Fibroblast of peridontal ligament (primary cell): ENCODE data around the gene TMEM108.
A peak's percentile ranks its signal among the peaks of the same experiment; 100 is the strongest.

ENCODE experiments used
- DNase-seq: peaks from one replicate; pipeline ENCODE4 v3.0.0-alpha.2; 2010; ENCODE audit errors: extremely low read depth

TMEM108 gene

DNA sequence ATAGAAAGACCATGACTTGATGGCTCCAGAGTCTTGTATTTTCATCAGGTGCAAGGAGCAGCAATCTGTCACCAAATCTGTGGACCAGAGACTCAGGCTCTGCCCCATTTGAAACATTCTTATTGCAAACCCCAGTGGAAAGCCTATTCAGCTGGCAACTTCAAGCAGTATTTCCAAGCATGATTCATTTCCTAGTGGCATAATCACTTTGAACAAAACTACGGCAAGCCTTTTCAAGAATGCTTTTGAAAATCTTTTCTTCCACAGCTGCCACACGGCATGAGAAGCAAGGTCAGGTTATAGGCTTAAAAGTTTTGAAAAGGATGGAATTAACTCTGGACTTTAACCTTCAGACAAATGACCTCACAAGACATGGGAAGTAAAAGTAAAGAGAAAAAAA lies 239.6 kb downstream of the TMEM108 start:
- DNase-seq: peak; percentile 8

DNA sequence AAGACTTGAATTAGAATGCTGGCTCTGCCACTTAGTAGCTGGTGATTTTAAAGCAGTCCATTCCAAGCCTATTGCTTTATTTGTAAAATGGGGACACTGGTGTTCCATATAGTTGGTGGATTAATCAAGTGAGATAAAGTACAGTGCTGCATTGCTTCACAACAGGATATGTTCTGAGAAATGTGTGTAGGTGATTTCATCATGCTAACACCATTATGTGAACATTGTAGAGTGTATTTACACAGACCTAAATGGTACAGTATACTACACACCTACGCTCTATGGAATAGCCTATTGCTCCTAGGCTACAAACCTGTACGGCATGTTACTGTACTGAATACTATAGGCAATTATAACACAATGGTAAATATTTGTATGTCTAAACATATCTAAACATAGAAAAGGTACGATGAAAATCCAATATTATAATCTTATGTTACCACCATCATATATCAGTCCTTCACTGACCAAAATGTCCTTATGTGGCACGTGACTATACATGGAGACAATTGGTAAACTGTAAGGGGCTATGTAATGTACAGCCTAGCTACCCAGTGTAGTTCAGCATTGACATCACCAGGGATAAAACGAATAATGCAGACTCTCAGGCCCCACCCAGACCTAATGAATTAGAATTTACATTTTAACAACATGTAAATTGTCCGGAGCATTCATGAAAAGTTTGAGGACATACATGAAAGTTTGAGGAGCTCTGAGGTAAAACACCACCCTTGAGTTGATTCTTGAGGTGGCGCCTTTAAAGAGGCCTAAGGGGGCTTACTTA lies 240.3 kb downstream of the TMEM108 start:
- no peak for DNase-seq

GRCh38 chr3:133280586-133280985 lies 242.4 kb downstream of the TMEM108 start:
- DNase-seq: no peak

DNA sequence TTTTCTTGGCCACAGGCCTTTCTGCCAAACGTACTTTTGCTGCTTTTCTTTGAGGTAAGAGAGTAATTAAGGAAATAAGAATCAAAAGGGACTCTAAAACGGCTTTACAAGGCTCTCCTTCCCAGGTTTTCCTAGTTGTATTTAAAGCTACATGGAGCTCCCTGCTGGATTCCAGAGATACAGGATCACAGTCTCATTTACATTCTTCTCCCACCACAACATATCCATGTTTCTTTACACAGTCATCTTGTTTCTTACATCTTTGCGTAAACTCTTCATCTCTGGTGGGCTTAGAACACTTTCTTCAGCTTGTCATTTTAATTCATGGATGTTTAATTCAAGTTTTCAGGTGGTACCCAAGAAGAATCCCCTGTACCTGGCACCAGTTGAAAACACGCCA lies 244.0 kb downstream of the TMEM108 start:
- peak; percentile 30 for DNase-seq

- no peak for DNase-seq
These were observed 246.0 kb downstream of the TMEM108 start for GRCh38 chr3:133283958-133284807.

DNA sequence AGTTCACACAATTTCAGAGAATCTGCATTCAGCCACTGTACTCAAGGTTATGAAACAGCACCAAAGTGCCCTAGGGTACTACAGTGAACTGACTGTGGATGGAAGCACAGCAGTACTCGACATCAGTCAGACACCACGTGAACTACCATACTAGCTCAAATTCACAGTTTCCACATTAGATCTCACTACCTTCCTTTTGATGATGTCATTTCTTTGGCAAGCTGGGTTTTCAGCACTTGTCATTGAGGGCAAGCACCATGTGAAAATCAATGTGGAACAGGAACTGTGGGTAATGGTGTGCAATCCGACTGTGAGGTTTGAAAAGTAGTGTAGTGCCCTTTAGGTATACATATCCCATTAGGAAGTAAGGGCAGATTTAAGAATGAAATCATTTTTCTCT lies 251.1 kb downstream of the TMEM108 start:
- no peak for DNase-seq

DNA sequence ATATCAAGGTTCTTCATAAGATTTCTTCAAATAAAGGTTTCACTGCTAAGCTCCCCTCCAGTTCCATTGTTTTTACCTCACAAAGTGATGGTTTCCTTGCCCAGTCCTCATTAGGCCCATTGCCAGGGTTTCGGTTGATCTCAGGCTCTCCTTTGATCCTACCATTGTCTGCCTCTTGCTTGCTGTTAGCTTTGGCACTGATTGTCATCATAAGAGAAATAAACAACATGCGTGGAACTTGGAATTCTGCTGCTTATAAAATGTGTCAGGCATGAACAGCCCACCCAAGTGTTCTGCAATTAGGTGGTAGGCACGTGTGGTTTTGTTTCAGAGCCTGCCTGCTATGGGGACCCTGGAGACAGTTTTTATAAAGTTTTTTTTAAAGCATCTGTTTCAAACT lies 254.1 kb downstream of the TMEM108 start:
- no peak for DNase-seq

DNA sequence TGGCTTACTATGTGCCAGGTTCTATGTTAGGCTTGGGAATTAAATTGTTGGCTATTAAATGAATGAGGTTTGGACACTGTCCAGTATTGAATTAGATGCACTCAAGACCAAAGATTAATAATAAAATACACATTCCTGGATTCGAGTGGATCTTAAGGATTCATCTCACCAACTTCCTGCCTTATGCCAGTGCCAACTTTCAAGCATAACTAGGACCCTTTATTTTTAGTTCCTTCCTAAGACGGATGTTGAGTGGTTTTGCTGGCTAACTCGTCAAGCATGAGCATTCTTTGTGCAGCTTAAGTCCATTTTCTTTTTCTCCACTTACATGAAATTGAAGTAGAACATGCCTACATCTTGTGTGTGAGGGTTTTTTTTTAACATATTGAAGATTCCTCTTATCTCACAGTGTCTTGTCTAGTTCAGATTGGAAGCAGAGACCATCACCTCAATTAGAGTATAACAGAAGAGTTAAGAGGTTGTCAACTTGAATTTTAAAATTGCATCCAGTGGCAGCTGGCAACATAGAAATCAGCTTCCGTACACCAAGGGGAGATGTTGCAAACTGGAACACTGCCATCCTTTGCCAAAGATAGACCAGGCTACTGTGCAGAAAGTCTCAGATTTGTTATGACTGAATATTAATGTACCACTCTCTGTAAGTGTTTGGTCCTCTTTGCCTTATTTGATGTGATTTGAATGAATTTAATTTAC lies 255.4 kb downstream of the TMEM108 start:
- DNase-seq: no peak

GRCh38 chr3:133294253-133294652 lies 256.1 kb downstream of the TMEM108 start:
- DNase-seq: no peak

- peak; percentile 18 for DNase-seq
These were observed 257.2 kb downstream of the TMEM108 start for GRCh38 chr3:133295199-133295901.

DNA sequence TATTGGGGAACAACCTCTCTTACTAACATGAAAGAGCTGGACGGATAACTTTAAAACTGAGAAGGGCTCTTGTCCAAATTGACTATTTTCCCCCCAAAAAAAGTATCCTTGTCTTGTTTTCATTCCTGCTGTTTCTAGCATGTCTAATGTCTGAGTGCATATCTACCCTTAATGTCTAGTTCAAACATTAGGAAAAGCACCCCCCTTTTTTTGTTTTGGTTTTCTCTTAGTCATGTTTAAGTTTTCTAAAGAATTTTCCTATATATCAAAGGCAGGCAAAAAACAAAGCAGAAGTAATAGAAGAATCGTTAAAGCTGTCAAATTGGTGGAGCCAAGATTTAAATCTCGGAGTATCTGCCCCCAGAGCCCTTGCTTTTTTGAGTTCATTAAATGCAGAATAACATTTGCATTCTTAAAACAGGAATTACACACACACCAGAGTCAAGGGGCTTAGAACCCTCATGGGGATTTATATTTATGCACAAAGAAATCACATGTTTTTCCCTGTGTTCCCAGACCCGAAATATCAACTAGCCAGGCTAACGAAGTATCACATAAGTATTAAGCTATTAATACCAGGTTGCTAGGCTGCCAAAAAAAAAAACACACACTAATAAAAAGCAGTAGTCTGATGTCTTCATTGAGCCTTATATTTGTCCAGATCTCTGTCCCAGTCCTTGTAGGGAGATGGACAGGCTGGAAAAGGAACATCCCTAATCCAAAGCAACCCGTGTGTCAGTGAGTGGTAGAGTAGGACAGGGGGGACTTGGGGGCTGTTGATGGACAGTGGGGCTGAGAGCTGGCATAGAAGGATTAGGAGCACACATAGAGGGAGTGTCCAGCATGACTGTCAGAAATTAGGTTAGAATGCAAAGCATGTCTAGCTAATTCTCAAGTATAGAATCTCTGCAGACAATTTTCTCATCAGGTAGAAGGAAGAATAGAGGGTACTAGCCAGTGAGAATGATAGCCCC lies 258.0 kb downstream of the TMEM108 start:
- DNase-seq: no peak

- no peak for DNase-seq
These were observed 258.8 kb downstream of the TMEM108 start for GRCh38 chr3:133296981-133297380.

DNA sequence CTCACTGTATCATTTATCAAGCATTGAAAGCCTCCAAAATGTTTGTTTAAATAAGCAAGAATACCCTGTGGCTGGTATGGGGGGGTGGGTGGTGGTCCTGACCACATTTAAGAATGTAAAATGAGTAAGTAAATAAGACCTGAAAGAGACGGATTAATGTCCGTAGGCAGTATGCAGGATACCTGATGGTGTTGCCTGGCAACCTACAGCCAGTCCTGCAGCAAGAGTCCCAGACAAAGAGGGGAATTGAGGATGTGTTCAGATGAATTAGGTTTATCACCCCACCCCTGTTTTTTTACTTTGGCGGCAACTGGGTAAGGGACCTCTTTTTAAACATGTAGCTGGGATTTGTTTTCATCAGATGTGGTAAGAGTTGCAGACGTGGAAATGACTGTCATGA lies 261.9 kb downstream of the TMEM108 start:
- no peak for DNase-seq

DNA sequence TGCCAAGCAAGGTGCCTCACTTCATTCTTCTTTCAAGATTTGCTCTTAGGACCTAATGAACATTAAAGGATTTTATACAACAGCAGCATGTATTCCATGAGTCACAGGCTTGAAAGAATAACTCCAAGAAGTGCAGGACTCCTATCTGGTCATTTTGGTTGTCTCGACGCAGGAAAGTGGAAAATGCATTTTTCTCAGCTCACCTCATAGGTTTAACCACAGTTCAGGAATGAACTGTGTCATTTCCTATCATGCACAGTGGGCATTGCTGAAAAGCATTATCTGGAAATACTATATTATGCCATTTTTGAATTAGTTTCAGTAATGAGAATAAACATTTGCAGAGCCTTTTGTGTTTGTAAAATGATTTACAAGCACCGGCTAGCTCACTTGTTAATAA lies 263.0 kb downstream of the TMEM108 start:
- no peak for DNase-seq

DNA sequence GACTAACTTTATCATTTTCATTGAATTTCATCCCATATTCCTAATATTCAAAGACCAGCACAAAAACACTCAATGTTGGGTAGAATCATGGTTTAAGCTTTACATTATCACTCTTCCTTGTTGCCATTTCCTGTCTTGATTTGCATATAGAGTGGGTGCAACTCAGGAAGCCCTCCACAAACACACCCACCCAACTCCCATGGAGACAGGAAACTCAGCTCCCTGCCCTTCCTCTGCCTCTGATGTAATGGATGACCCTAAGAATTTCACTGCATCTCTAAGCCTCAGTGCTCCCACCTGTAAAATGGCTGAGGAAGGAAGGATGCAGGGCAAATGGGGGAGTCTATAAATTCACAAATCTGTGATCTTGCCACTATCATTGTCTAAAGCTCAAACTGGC lies 263.5 kb downstream of the TMEM108 start:
- DNase-seq: no peak

GRCh38 chr3:133303430-133303829 lies 265.2 kb downstream of the TMEM108 start:
- DNase-seq: no peak

DNA sequence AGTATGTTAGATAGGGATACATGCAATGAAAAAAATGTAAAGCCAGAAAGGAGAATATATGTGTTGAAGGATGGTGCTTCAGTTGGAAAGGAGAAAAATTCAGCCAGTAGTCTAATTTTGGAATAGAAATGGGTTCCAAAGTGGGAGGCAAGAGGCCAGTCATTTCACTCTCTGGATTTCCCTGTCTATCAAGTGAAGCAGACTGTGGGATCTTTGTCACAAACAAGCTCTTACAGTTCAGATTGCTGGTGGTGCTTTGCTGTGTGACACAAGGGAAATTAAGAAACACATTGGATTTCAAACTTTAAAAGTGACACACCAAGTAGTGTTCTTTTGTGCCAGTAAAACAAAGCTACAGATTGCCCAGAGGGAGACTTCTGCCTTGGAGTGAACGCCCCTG lies 279.7 kb downstream of the TMEM108 start:
- DNase-seq: no peak

DNA sequence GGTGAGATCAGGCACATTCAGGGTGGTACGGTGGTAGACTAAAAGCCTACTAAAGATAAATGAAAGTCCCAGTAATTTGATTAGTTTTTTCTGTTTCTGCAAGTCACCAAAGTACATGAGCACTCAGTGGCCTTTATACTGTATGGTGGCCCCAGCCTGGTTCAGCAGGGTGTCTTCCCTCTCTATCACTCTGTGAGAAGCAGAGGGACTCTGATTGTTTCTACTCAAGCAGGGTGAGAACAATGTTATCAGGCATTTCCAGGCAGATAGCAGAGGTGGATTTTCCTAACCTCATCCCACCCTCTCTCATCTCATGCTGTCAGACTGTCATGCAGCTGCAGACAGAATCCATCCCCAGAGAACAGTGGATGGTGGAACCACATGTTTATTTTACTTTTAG lies 290.2 kb downstream of the TMEM108 start:
- no peak for DNase-seq

DNA sequence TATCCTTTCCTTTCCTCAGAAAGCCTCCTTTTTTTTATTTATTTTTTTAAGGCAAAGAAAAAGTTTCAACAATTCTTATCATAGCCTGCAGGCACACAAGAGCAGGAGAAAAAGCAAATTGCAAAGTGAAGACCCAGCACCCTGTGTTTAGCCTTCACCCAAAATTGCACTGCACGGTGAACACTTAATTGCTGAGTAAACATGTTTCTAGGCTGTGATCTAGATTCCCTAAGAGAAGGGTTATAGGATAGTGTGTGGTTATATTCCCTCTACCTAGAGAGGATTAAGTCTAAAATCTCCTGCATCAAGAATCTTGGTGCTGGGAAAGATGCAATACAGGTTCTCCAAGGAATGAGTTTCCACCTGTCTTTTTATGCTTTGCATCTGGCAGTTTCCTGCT lies 291.4 kb downstream of the TMEM108 start:
- no peak for DNase-seq

- no peak for DNase-seq
These were observed 291.9 kb downstream of the TMEM108 start for GRCh38 chr3:133330065-133330464.

DNA sequence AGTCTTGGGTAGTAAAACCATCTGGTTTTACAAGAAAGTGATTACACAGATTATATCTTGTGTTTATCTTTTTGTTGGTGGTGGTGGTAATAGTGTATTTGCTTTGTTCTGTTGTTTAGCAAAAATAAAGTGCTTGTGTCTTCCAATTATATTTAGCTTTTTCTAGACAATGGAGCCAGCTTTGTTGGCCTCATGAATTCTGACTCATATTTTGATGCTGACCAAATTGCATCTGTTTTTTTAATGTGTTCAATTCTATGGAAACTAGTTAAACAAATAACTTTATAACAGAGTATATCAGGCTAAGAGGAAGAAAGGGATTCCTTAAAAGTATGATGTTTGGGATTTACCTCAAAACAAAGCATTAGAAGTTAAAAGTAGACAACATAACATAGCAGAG lies 292.3 kb downstream of the TMEM108 start:
- no peak for DNase-seq
